ENCODE data around the gene ITLN1.
"Not testable (repeated sequence)": the region's sequence is repeated elsewhere in the genome, so short reads cannot be mapped to it uniquely, and the experiment has no call there.

The ITLN1 gene

DNA sequence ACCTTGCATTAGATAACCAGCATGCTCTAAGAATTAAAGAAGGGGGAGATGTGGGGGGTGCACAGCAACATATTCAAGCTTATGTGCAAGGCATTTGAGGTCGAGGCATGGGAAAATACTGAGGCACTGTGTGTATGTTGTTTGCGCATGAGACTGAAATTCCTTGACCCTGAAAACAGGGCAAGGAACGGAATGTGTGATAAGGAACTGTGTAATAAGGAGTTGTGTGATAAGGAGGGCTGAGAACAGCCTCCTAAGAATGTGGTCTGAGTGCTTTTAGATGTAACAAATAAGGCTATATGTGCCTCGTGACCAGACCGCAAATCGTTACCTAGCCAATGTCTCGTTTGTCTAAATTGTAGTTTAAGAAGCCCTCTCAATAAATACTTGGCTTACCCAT is 26.5 kb upstream of the ITLN1 start:
- H3K4me3 ChIP-seq (ENCODE audit: low read depth, low read length): no peak overlapping the region
- TF ChIP-seq, protein P1, sequence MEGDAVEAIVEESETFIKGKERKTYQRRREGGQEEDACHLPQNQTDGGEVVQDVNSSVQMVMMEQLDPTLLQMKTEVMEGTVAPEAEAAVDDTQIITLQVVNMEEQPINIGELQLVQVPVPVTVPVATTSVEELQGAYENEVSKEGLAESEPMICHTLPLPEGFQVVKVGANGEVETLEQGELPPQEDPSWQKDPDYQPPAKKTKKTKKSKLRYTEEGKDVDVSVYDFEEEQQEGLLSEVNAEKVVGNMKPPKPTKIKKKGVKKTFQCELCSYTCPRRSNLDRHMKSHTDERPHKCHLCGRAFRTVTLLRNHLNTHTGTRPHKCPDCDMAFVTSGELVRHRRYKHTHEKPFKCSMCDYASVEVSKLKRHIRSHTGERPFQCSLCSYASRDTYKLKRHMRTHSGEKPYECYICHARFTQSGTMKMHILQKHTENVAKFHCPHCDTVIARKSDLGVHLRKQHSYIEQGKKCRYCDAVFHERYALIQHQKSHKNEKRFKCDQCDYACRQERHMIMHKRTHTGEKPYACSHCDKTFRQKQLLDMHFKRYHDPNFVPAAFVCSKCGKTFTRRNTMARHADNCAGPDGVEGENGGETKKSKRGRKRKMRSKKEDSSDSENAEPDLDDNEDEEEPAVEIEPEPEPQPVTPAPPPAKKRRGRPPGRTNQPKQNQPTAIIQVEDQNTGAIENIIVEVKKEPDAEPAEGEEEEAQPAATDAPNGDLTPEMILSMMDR (IDR thresholded peaks at IDR 0.05; ENCODE audit: insufficient read depth, low read length, missing control alignments): no peak
- POLR2A ChIA-PET: no interaction called here
- CTCF ChIA-PET: no interaction called here
- DNase-seq (ENCODE audit: low read depth, low spot score): no peak

DNA sequence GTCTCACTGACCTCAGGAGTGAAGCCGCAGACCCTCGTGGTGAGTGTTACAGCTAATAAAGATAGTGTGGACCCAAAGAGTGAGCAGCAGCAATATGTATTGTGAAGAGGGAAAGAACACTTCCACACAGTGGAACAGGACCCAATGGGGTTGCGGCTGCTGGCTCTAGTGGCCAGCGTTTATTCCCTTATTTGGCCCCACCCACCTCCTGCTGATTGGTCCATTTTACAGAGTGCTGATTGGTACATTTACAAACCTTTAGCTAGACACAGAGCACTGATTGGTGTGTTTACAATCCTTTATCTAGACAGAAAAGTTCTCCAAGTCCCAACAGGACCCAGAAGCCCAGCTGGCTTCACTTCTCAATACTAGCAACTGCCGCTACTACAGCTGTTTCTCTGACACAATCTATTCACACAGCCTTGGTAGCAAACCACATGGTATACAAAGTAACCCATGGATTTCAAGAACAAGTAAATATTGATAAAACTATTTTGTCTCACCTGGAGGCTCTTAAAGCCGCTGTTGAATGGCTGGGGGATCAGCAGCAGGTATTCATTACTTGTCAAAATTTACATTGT is 25.3 kb upstream of the ITLN1 start:
- ChIA-PET POLR2A (no interaction called here), CTCF (no interaction called here)
- no peak for DNase-seq (ENCODE audit: low read depth, low spot score)
- H3K4me3 ChIP-seq (ENCODE audit: low read depth, low read length): no peak overlapping the region
- TF ChIP-seq, protein P1 (IDR thresholded peaks at IDR 0.05; ENCODE audit: insufficient read depth, low read length, missing control alignments): no peak

DNA sequence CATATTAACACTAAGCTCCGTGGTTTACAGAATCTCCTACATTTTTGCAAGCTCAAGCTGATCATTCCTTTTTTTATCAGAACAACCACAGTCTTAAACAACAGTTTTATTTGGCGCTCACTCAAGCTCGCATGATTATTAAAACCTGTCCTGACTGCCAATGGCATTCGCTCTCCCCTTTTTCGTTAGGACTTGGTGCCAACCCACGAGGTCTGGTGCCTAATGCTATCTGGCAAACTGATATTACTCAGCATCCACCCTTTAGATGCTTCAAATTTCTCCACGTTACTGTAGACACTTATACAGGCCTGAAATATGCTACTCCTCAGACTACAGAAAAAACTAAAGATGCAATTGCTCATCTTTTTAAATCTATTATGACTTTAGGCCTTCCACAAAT is 23.0 kb upstream of the ITLN1 start:
- ChIA-PET CTCF (no interaction called here), POLR2A (no interaction called here)
- no peak overlapping the region for H3K4me3 ChIP-seq (ENCODE audit: low read depth, low read length)
- TF ChIP-seq, protein P1 (IDR thresholded peaks at IDR 0.05; ENCODE audit: insufficient read depth, low read length, missing control alignments): no peak
- DNase-seq (ENCODE audit: low read depth, low spot score): no peak

DNA sequence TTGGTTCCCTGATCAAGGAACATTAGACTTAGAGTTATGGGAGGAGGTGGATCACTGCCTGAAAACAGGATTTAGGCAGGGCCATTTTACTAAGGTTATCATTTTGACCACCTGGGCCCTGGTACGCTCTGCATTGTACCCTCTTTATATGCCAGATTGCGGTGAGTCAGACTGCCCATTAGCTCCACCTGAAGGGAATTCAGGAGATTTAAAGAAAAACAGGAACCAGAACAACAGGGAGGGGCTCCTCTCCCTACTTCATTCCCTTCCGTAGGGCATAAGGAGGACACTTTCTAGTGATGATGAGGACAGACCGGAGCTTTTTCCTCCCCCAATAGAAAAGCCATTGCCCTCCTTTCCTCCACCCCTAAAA is 20.6 kb upstream of the ITLN1 start:
- TF ChIP-seq, protein P1 (IDR thresholded peaks at IDR 0.05; ENCODE audit: insufficient read depth, low read length, missing control alignments): no peak
- DNase-seq (ENCODE audit: low read depth, low spot score): no peak
- ChIA-PET CTCF (no interaction called here), POLR2A (no interaction called here)
- no peak overlapping the region for H3K4me3 ChIP-seq (ENCODE audit: low read depth, low read length)

DNA sequence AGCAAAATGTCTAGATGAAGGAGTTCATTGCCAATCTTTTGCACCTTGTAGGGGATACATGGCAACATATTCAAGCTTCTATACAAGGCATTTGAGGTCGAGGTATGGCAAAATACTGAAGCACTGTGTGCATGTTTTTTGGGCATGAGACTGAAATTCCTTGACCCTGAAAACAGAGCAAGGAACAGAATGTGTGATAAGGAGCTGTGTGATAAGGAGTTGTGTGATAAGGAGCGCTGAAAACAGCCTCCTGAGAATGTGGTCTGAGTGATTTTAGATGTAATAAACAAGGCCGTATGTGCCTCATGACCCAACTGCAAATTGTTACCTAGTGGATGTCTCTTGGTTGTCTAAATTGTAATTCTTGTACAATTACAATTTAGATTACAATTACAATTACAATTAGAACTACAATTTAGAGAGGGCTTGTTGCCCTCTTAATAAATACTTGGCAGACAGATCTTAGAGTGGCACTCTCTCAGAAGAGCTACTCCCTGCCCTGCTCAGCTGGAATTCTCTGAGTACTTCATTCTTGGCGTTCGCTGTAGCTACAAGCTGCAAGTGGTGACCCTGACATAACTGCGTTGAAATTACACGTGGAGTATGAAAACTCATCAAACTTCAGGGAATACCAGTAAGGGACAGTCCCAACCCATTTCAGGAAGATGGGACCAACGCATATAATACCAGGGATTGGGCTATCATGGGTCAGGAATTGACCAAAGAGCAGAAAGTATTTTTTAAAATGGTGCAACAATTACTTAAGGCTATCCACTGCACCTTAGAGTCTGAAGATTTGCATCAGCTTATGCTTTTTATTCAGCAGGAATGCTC is 20.0 kb upstream of the ITLN1 start:
- TF ChIP-seq, protein P1 (IDR thresholded peaks at IDR 0.05; ENCODE audit: insufficient read depth, low read length, missing control alignments): no peak
- ChIA-PET POLR2A (interaction anchor here (0.7 kb wide), 1 partner anchor 207 kb away, joined by 7 read pairs; no protein-coding TSS in a partner anchor), CTCF (no interaction called here)
- no peak for DNase-seq (ENCODE audit: low read depth, low spot score)
- H3K4me3 ChIP-seq (ENCODE audit: low read depth, low read length): no peak overlapping the region

DNA sequence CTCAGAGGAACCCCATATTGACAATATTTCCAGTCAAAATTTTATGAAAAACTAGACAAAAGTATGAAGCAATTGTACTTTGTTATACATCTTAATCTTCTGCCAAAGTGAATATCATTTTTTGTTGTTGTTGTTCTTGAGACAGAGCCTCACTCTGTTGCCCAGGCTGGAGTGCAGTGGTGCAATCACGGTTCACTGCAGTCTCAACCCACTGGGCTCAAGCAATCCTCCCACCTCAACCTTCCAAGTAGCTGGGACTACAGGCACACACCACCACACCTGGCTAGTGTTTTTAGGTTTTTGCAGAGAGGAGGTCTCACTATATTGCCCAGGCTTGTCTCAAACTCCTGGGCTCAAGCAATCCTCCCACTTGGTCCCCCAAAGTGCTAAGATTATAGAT is 17.3 kb upstream of the ITLN1 start:
- H3K4me3 ChIP-seq (ENCODE audit: low read depth, low read length); CTCF ChIA-PET; DNase-seq (ENCODE audit: low read depth, low spot score); POLR2A ChIA-PET: not testable (repeated sequence)

DNA sequence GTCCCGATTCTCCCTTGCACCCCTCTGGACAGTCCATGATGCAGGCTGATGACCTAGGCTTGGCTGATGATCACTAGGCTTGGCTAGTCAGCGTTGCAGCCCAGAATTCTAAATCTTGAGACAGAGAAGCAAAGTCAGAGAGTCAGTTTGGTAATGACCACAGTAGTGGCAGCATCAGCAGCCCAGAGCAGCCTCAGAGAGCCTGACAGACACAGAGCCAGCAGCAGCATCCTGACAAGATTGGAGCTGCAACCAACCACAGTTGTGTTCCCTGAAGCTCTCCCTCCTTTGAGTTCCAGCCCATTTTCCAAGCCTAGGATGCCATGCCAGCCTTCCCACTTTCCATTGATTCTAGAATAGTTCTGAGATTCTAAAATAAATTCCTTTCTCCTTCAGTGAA is 16.8 kb upstream of the ITLN1 start:
- POLR2A ChIA-PET: no interaction called here
- no peak for DNase-seq (ENCODE audit: low read depth, low spot score)
- TF ChIP-seq, protein P1 (IDR thresholded peaks at IDR 0.05; ENCODE audit: insufficient read depth, low read length, missing control alignments): no peak
- CTCF ChIA-PET: no interaction called here
- no peak overlapping the region for H3K4me3 ChIP-seq (ENCODE audit: low read depth, low read length)

DNA sequence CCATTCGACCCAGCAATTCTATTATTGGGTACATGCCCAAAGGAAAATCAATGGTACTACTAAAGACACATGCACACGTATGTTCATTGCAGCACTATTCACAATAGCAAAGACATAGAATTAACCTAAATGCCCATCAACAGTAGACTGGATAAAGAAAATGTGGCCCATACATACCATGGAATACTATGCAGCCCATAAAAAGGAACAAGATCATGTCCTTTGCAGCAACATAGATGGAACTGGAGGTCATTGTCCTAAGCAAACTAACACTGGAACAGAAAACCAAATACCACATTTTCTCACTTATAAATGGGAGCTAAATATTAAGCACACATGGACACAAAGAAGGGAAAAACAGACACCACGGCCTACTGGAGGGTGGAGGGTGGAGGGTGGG is 15.7 kb upstream of the ITLN1 start:
- DNase-seq (ENCODE audit: low read depth, low spot score); CTCF ChIA-PET; POLR2A ChIA-PET; H3K4me3 ChIP-seq (ENCODE audit: low read depth, low read length): not testable (repeated sequence)

DNA sequence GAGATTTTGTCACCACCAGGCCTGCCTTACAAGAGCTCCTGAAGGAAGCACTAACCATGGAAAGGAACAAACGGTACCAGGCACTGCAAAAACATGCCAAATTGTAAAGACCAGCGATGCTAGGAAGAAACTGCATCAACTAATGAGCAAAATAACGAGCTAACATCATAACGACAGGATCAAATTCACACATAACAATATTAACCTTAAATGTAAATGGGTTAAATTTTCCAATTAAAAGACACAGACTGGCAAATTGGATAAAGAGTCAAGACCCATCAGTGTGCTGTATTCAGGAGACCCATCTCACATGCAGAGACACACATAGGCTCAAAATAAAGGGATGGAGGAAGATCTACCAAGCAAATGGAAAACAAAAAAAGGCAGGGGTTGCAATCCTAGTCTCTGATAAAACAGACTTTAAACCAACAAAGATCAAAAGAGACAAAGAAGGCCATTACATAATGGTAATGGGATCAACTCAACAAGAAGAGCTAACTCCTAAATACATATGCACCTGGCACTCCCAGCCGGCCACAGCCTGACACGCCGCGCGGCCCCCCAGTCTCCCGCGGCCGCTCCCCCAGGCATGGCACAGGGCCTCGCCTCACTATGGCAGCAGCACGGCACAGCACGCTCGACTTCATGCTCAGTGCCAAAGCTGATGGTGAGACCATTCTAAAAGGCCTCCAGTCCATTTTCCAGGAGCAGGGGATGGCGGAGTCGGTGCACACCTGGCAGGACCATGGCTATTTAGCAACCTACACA is 9.6 kb upstream of the ITLN1 start:
- POLR2A ChIA-PET; CTCF ChIA-PET; DNase-seq (ENCODE audit: low read depth, low spot score): not testable (repeated sequence)

More for the DNA sequence above, 9.6 kb upstream of the ITLN1 start:
- not testable (repeated sequence) for H3K4me3 ChIP-seq (ENCODE audit: low read depth, low read length)
